ENCODE data around the gene NUSAP1. TPM values are rescaled to one million over a fixed set of nuclear protein-coding genes. Genes with fewer than 3 reads are reported as not detected.
A peak's percentile ranks its signal among the peaks of the same experiment; 100 is the strongest.

The NUSAP1 gene
- total and polyA plus RNA-seq, 10 of the 15 experiments (the other 5 are each of a cell fraction or from before 2014, with no cell fraction given), result 158 to 315 (median 229) TPM

GRCh38 chr15:41416742-41417417, 84.2 kb downstream of the NUSAP1 start, which contains the start of gene RTF1:
Gene RTF1 (plus strand): TSS chr15:41417095. CDS start chr15:41417116, 21 bp downstream.
- in situ Hi-C loops (cut with MboI) (no loop called here), intact Hi-C loops (cut with micrococcal nuclease; ENCODE audit: unreplicated experiment) (no loop called here)
- H2AFZ ChIP-seq (ENCODE audit: control insufficient read depth, low read depth, low read length), result peak within 1 kb of the TSS; percentile 87
- CTCF ChIA-PET, result no interaction called here
- RAD21 ChIA-PET (ENCODE audit: unreplicated experiment), result no interaction called here
- H3K9ac ChIP-seq (ENCODE audit: control insufficient read depth, insufficient read depth, low read length), result peak within 1 kb of the TSS; percentile 76
- peak within 1 kb of the TSS; percentile 99 for H3K4me3 ChIP-seq
- H3K79me2 ChIP-seq (ENCODE audit: control insufficient read depth, insufficient read depth, low read length), result peaks cover 57% of the 10 kb centered on the region
- H3K9me3 ChIP-seq (replicated peaks; ENCODE audit: control insufficient read depth, insufficient read depth, low read length), result no peaks in the 10 kb centered on the region
- DNase-seq (ENCODE audit: low read depth, low spot score) (peak; percentile 52), FAIRE-seq (peak; percentile 62), ATAC-seq (peak; percentile 92)
- SMC1A ChIA-PET (ENCODE audit: uncharacterized antibody, unreplicated experiment), result no interaction called here
- peak within 1 kb of the TSS; percentile 84 for H3K4me2 ChIP-seq (ENCODE audit: control insufficient read depth, insufficient read depth)
- H4K20me1 ChIP-seq (ENCODE audit: control insufficient read depth, insufficient read depth), result no peaks in the 10 kb centered on the region; the same call in 1 of the 2 replicates
- WGBS (ENCODE audit: insufficient coverage, insufficient replicate concordance, low lambda C conversion rate, missing lambda C conversion rate), result 1% methylated on average over 54 of the region's 74 CpGs
- H3K27ac ChIP-seq (ENCODE audit: control insufficient read depth, insufficient read depth), result peak within 1 kb of the TSS; percentile 65
- H3K4me1 ChIP-seq (ENCODE audit: control insufficient read depth, insufficient read depth, low read length), result peaks cover 3% of the 10 kb centered on the region; the same call in 1 of the 2 replicates
- BruUV-seq (replicated peaks), result no TSS peak
- no peaks in the 10 kb centered on the region for H3K36me3 ChIP-seq (ENCODE audit: control insufficient read depth in 2 of 2, insufficient read depth in 2 of 2, low read length in 1 of 2)
- POLR2A ChIA-PET, result interaction anchor here (0.6 to 1.8 kb wide), 3 partner anchors 12 to 24 kb away, joined by 4 to 8 read pairs (median 6); no protein-coding TSS in a partner anchor
- no peaks in the 10 kb centered on the region for H3K27me3 ChIP-seq (replicated peaks in 1 of 2; ENCODE audit: control insufficient read depth in 2 of 2, insufficient read depth in 2 of 2, low read length in 1 of 2)
- TF ChIP-seq CEBPB (IDR thresholded peaks at IDR 0.05; ENCODE audit: borderline replicate concordance in 1 of 2, low read depth in 2 of 2, low read length in 2 of 2) (no peak), TAF1 (IDR thresholded peaks at IDR 0.05; ENCODE audit: borderline replicate concordance, low read depth, low read length) (peak; percentile 61; the same call in 1 of the 2 replicates), NR2C1 (IDR thresholded peaks at IDR 0.05) (0 out of 2 replicates have a peak, but pooled peaks have one; percentile 9), ZNF274 (IDR thresholded peaks at IDR 0.05; ENCODE audit: insufficient read depth, insufficient read length) (no peak), MXI1 (IDR thresholded peaks at IDR 0.05; ENCODE audit: low read depth, low read length) (peak; percentile 95), BACH1 (IDR thresholded peaks at IDR 0.05; ENCODE audit: borderline replicate concordance) (peak; percentile 72), CREB1 (IDR thresholded peaks at IDR 0.05; ENCODE audit: low read depth) (peak; percentile 87), CHD1 (IDR thresholded peaks at IDR 0.05; ENCODE audit: low read depth, low read length) (no peak), HCFC1 (IDR thresholded peaks at IDR 0.05; ENCODE audit: low read length) (peak; percentile 50), NFYB (IDR thresholded peaks at IDR 0.05; ENCODE audit: insufficient read depth, low read depth, low read length) (no peak), BCL11A (IDR thresholded peaks at IDR 0.05; ENCODE audit: low read depth, low read length) (0 out of 2 replicates have a peak, but pooled peaks have one; percentile 5), ESRRA (IDR thresholded peaks at IDR 0.05; ENCODE audit: low read length) (no peak), ZNF207 (IDR thresholded peaks at IDR 0.05; ENCODE audit: borderline replicate concordance) (no peak), MEF2B (IDR thresholded peaks at IDR 0.05; ENCODE audit: partially characterized antibody, poor library complexity, severe bottlenecking) (no peak), NKRF (conservative IDR thresholded peaks at IDR 0.05) (peak; percentile 75), SIN3A (IDR thresholded peaks at IDR 0.05; ENCODE audit: low read depth, low read length) (peak; percentile 81), PML (IDR thresholded peaks at IDR 0.05; ENCODE audit: low read length) (peak; percentile 73; the same call in 1 of the 2 replicates), LARP7 (IDR thresholded peaks at IDR 0.05) (peak; percentile 88; the same call in 1 of the 2 replicates), POLR2A (IDR thresholded peaks at IDR 0.05; ENCODE audit: low read depth, low read length) (peak; percentile 92), POLR2AphosphoS5 (IDR thresholded peaks at IDR 0.05; ENCODE audit: low read length) (peak; percentile 79), DPF2 (IDR thresholded peaks at IDR 0.05) (peak; percentile 63; the same call in 1 of the 2 replicates)
- TF ChIP-seq, protein P1, sequence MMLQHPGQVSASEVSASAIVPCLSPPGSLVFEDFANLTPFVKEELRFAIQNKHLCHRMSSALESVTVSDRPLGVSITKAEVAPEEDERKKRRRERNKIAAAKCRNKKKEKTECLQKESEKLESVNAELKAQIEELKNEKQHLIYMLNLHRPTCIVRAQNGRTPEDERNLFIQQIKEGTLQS (IDR thresholded peaks at IDR 0.05; ENCODE audit: borderline replicate concordance, extremely low read depth, low read depth, low read length), result no peak
- TF ChIP-seq, protein P2, sequence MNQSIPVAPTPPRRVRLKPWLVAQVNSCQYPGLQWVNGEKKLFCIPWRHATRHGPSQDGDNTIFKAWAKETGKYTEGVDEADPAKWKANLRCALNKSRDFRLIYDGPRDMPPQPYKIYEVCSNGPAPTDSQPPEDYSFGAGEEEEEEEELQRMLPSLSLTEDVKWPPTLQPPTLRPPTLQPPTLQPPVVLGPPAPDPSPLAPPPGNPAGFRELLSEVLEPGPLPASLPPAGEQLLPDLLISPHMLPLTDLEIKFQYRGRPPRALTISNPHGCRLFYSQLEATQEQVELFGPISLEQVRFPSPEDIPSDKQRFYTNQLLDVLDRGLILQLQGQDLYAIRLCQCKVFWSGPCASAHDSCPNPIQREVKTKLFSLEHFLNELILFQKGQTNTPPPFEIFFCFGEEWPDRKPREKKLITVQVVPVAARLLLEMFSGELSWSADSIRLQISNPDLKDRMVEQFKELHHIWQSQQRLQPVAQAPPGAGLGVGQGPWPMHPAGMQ (IDR thresholded peaks at IDR 0.05; ENCODE audit: borderline replicate concordance), result no peak

Data from GM12878 (cell line).